T-helper 17 cell (primary cell): ENCODE data around the gene SNX27. TPM values are rescaled to one million over a fixed set of nuclear protein-coding genes. Genes with fewer than 3 reads are reported as not detected.

Experiments
- ATAC-seq: fragments of 150-1000 bp; cut with Tn5 transposase; 2 replicates; pipeline ENCODE4 v1.10.0; 2021; ENCODE audit warnings: mild to moderate bottlenecking, moderate library complexity
- DNase-seq, 3 donors: peaks; one replicate each; pipeline versions ENCODE4 v3.0.0 to v3.0.0-alpha.2; 2020 to 2021
- H3K9me3 ChIP-seq: one replicate; pipeline ENCODE4 v1.7.0; 2013; ENCODE audit warnings: low read length, mild to moderate bottlenecking; ENCODE audit not compliant: control insufficient read depth, poor library complexity, severe bottlenecking
- H3K27ac Mint-ChIP-seq: one replicate; pipeline ENCODE4 v1.8.0; 2022; ENCODE audit warnings: mild to moderate bottlenecking, moderate library complexity, mixed read lengths
- H3K27me3 Mint-ChIP-seq: one replicate; pipeline ENCODE4 v1.8.0; 2022; ENCODE audit warnings: mixed read lengths
- H3K36me3 Mint-ChIP-seq: one replicate; pipeline ENCODE4 v1.8.0; 2022; ENCODE audit warnings: low read depth, mixed read lengths
- H3K4me1 Mint-ChIP-seq: one replicate; pipeline ENCODE4 v1.8.0; 2022; ENCODE audit warnings: mild to moderate bottlenecking, mixed read lengths
- H3K4me3 Mint-ChIP-seq: one replicate; pipeline ENCODE4 v1.8.0; 2022; ENCODE audit warnings: mild to moderate bottlenecking, moderate library complexity, mixed read lengths
- total RNA-seq, 4 donors: library from RNA in 2 of 4; stranded (reverse) in 2 of 4; gene quantifications; one replicate each; pipeline ENCODE4 v1.2.3 and lab custom pipeline; 2022 to 2026

The SNX27 gene
- total RNA-seq, 2 donors from 2014 or later: 19.6 to 22.8 TPM

GRCh38 chr1:151716405-151716762 is 104.5 kb downstream of the SNX27 start:
- Mint-ChIP-seq H3K4me3 (peak overlapping the region; percentile 49), H3K27me3 (peaks cover 83% of the 10 kb centered on the region), H3K27ac (no peak overlapping the region), H3K36me3 (peaks cover 10% of the 10 kb centered on the region), H3K4me1 (peaks cover 19% of the 10 kb centered on the region)
- DNase-seq (no peak), ATAC-seq (no peak)
- H3K9me3 ChIP-seq: no peaks in the 10 kb centered on the region

GRCh38 chr1:151716771-151717631 is 105.2 kb downstream of the SNX27 start, which contains the start of gene CELF3:
Gene CELF3, minus strand, starts transcription at chr1:151716803. Its CDS starts 783 bp downstream, at chr1:151716020.
- Mint-ChIP-seq H3K27ac (no peak within 1 kb of the TSS), H3K36me3 (peaks cover 10% of the 10 kb centered on the region), H3K4me1 (peaks cover 22% of the 10 kb centered on the region), H3K4me3 (peak within 1 kb of the TSS; percentile 63), H3K27me3 (peaks cover 83% of the 10 kb centered on the region)
- DNase-seq (peak in 1 of 3 donors; percentile 18), ATAC-seq (peak; percentile 46)
- H3K9me3 ChIP-seq: no peaks in the 10 kb centered on the region

GRCh38 chr1:151718011-151718431 is 106.2 kb downstream of the SNX27 start:
- no peak for ATAC-seq
- no peak overlapping the region for H3K27ac Mint-ChIP-seq
- H3K9me3 ChIP-seq: no peaks in the 10 kb centered on the region
- no peak for DNase-seq
- peaks cover 74% of the 10 kb centered on the region for H3K27me3 Mint-ChIP-seq
- H3K4me3 Mint-ChIP-seq: peak overlapping the region; percentile 22
- peaks cover 22% of the 10 kb centered on the region for H3K4me1 Mint-ChIP-seq
- peaks cover 8% of the 10 kb centered on the region for H3K36me3 Mint-ChIP-seq

GRCh38 chr1:151718666-151719065 is 106.8 kb downstream of the SNX27 start:
- ATAC-seq (no peak), DNase-seq (no peak)
- H3K27ac Mint-ChIP-seq: no peak overlapping the region
- H3K36me3 Mint-ChIP-seq: peaks cover 8% of the 10 kb centered on the region
- no peak overlapping the region for H3K4me3 Mint-ChIP-seq
- peaks cover 22% of the 10 kb centered on the region for H3K4me1 Mint-ChIP-seq
- peaks cover 69% of the 10 kb centered on the region for H3K27me3 Mint-ChIP-seq
- H3K9me3 ChIP-seq: no peaks in the 10 kb centered on the region

GRCh38 chr1:151720125-151720524 is 108.3 kb downstream of the SNX27 start:
- peaks cover 5% of the 10 kb centered on the region for H3K36me3 Mint-ChIP-seq
- DNase-seq: no peak
- no peak for ATAC-seq
- no peaks in the 10 kb centered on the region for H3K9me3 ChIP-seq
- H3K4me3 Mint-ChIP-seq: peak overlapping the region; percentile 86
- no peak overlapping the region for H3K27ac Mint-ChIP-seq
- H3K4me1 Mint-ChIP-seq: peaks cover 22% of the 10 kb centered on the region
- peaks cover 69% of the 10 kb centered on the region for H3K27me3 Mint-ChIP-seq

GRCh38 chr1:151720554-151720953 is 108.7 kb downstream of the SNX27 start:
- DNase-seq: no peak
- Mint-ChIP-seq H3K4me3 (peak overlapping the region; percentile 86), H3K27me3 (peaks cover 69% of the 10 kb centered on the region), H3K4me1 (peaks cover 19% of the 10 kb centered on the region), H3K27ac (no peak overlapping the region), H3K36me3 (peaks cover under 1% of the 10 kb centered on the region)
- no peaks in the 10 kb centered on the region for H3K9me3 ChIP-seq
- ATAC-seq: no peak

GRCh38 chr1:151720974-151721787 is 109.3 kb downstream of the SNX27 start, which contains the start of gene RIIAD1:
Gene RIIAD1, plus strand, starts transcription at chr1:151721522. Its CDS starts 15 bp downstream, at chr1:151721537.
- DNase-seq (peak in 2 of 3 donors; percentile 36 to 43), ATAC-seq (peak; percentile 87)
- no peaks in the 10 kb centered on the region for H3K9me3 ChIP-seq
- H3K4me3 Mint-ChIP-seq: peak within 1 kb of the TSS; percentile 86
- H3K27ac Mint-ChIP-seq: no peak within 1 kb of the TSS
- peaks cover 3% of the 10 kb centered on the region for H3K36me3 Mint-ChIP-seq
- peaks cover 69% of the 10 kb centered on the region for H3K27me3 Mint-ChIP-seq
- peaks cover 21% of the 10 kb centered on the region for H3K4me1 Mint-ChIP-seq

- H3K27ac Mint-ChIP-seq: no peak overlapping the region
- peaks cover 18% of the 10 kb centered on the region for H3K4me1 Mint-ChIP-seq
- H3K36me3 Mint-ChIP-seq: peaks cover 3% of the 10 kb centered on the region
- H3K27me3 Mint-ChIP-seq: peaks cover 73% of the 10 kb centered on the region
- DNase-seq (no peak), ATAC-seq (no peak)
- no peaks in the 10 kb centered on the region for H3K9me3 ChIP-seq
- peak overlapping the region; percentile 86 for H3K4me3 Mint-ChIP-seq
These were observed 110.1 kb downstream of the SNX27 start for GRCh38 chr1:151721788-151722510.

- H3K4me1 Mint-ChIP-seq: peaks cover 15% of the 10 kb centered on the region
- no peak overlapping the region for H3K27ac Mint-ChIP-seq
- peaks cover 4% of the 10 kb centered on the region for H3K36me3 Mint-ChIP-seq
- peaks cover 67% of the 10 kb centered on the region for H3K27me3 Mint-ChIP-seq
- ATAC-seq (no peak), DNase-seq (no peak)
- H3K4me3 Mint-ChIP-seq: no peak overlapping the region
- H3K9me3 ChIP-seq: no peaks in the 10 kb centered on the region
These were observed 112.0 kb downstream of the SNX27 start for GRCh38 chr1:151723726-151724370.

- no peaks in the 10 kb centered on the region for H3K9me3 ChIP-seq
- Mint-ChIP-seq H3K4me1 (peaks cover 2% of the 10 kb centered on the region), H3K36me3 (peaks cover 8% of the 10 kb centered on the region), H3K27ac (no peak overlapping the region), H3K27me3 (peaks cover 85% of the 10 kb centered on the region), H3K4me3 (no peak overlapping the region)
- DNase-seq: no peak
- ATAC-seq: no peak
These were observed 116.6 kb downstream of the SNX27 start for GRCh38 chr1:151728151-151729054.

GRCh38 chr1:151729157-151729965 is 117.5 kb downstream of the SNX27 start:
- peaks cover 11% of the 10 kb centered on the region for H3K36me3 Mint-ChIP-seq
- no peak overlapping the region for H3K27ac Mint-ChIP-seq
- H3K27me3 Mint-ChIP-seq: peaks cover 79% of the 10 kb centered on the region
- H3K4me3 Mint-ChIP-seq: no peak overlapping the region
- peaks cover 2% of the 10 kb centered on the region for H3K4me1 Mint-ChIP-seq
- no peak for DNase-seq
- H3K9me3 ChIP-seq: no peaks in the 10 kb centered on the region
- no peak for ATAC-seq
